ENCODE data around the gene ACSM3.

ACSM3 gene

DNA sequence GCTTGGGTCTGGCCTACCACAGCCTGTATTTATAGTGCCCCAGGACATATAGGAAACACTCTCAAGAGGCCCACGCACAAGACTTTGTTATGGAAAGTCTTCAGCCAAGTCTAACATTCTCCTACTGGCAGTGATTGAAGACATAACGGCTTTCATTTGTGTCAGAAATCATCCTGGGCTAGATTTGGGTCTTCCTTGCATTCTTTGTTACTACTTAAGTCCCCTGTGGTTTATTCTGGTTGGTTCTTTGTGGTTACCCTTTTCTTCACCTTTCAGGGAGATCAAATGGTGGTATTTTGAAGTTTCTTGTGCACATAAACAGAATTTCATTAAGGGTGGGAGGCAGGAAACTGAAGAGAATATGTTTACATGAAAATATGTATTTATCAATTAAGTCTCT lies 80.2 kb downstream of the ACSM3 start:
- Histone ChIP-seq H3K36me3 (replicated peaks; ENCODE audit: insufficient read depth, low read length) (no peaks in the 10 kb centered on the region), H3K4me1 (ENCODE audit: low read length) (no peaks in the 10 kb centered on the region), H3K27ac (ENCODE audit: low read length) (no peak overlapping the region), H3K9me2 (replicated peaks; ENCODE audit: insufficient read depth, low read length) (no peaks in the 10 kb centered on the region), H3K27me3 (replicated peaks; ENCODE audit: insufficient read depth, low read length) (no peaks in the 10 kb centered on the region), H3K9ac (ENCODE audit: low read length) (no peak overlapping the region), H3K79me2 (ENCODE audit: low read length) (no peaks in the 10 kb centered on the region), H4K20me1 (ENCODE audit: insufficient read depth, low read length) (no peaks in the 10 kb centered on the region), H3K4me2 (ENCODE audit: low read depth, low read length) (no peak overlapping the region), H3F3A (ENCODE audit: insufficient read depth, low read length) (no peaks in the 10 kb centered on the region), H2AFZ (ENCODE audit: low read length) (no peak overlapping the region), H3K9me3 (replicated peaks; ENCODE audit: insufficient read depth, low read length) (no peaks in the 10 kb centered on the region), H3K4me3 (ENCODE audit: low read length) (no peak overlapping the region)
- TF ChIP-seq EZH2 (optimal IDR thresholded peaks at IDR 0.05; ENCODE audit: low read depth, low read length) (no peak), EZH2phosphoT487 (IDR thresholded peaks at IDR 0.05; ENCODE audit: low read length) (no peak)
- TF ChIP-seq, protein P1, sequence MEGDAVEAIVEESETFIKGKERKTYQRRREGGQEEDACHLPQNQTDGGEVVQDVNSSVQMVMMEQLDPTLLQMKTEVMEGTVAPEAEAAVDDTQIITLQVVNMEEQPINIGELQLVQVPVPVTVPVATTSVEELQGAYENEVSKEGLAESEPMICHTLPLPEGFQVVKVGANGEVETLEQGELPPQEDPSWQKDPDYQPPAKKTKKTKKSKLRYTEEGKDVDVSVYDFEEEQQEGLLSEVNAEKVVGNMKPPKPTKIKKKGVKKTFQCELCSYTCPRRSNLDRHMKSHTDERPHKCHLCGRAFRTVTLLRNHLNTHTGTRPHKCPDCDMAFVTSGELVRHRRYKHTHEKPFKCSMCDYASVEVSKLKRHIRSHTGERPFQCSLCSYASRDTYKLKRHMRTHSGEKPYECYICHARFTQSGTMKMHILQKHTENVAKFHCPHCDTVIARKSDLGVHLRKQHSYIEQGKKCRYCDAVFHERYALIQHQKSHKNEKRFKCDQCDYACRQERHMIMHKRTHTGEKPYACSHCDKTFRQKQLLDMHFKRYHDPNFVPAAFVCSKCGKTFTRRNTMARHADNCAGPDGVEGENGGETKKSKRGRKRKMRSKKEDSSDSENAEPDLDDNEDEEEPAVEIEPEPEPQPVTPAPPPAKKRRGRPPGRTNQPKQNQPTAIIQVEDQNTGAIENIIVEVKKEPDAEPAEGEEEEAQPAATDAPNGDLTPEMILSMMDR (IDR thresholded peaks at IDR 0.05; ENCODE audit: low read length): no peak
- no peak for DNase-seq

DNA sequence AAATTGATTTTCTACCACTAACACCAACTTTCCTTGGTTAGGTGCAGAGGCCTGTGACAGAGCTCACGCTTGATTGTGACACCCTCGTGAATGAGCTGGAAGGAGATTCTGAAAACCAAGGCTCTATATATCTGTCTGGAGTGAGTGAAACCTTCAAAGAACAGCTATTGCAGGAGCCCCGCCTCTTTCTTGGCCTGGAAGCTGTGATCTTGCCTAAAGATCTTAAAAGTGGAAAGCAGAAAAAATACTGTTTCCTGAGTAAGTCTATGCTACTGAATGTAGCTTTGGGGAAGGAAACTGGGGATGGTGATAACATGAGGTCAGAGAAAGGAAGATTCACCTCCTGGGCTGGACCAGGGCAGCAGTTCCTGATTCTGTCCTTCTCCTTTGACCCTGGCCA lies 80.8 kb downstream of the ACSM3 start:
- Histone ChIP-seq H3K79me2 (ENCODE audit: low read length) (no peaks in the 10 kb centered on the region), H4K20me1 (ENCODE audit: insufficient read depth, low read length) (no peaks in the 10 kb centered on the region), H3K4me3 (ENCODE audit: low read length) (no peak overlapping the region), H3K9me2 (replicated peaks; ENCODE audit: insufficient read depth, low read length) (no peaks in the 10 kb centered on the region), H3K27ac (ENCODE audit: low read length) (no peak overlapping the region), H3K27me3 (replicated peaks; ENCODE audit: insufficient read depth, low read length) (no peaks in the 10 kb centered on the region), H3K9me3 (replicated peaks; ENCODE audit: insufficient read depth, low read length) (no peaks in the 10 kb centered on the region), H3F3A (ENCODE audit: insufficient read depth, low read length) (no peaks in the 10 kb centered on the region), H2AFZ (ENCODE audit: low read length) (no peak overlapping the region), H3K9ac (ENCODE audit: low read length) (no peak overlapping the region), H3K4me1 (ENCODE audit: low read length) (no peaks in the 10 kb centered on the region), H3K36me3 (replicated peaks; ENCODE audit: insufficient read depth, low read length) (no peaks in the 10 kb centered on the region), H3K4me2 (ENCODE audit: low read depth, low read length) (no peak overlapping the region)
- TF ChIP-seq, protein P1 (IDR thresholded peaks at IDR 0.05; ENCODE audit: low read length): no peak
- TF ChIP-seq EZH2 (optimal IDR thresholded peaks at IDR 0.05; ENCODE audit: low read depth, low read length): no peak
- no peak for DNase-seq

DNA sequence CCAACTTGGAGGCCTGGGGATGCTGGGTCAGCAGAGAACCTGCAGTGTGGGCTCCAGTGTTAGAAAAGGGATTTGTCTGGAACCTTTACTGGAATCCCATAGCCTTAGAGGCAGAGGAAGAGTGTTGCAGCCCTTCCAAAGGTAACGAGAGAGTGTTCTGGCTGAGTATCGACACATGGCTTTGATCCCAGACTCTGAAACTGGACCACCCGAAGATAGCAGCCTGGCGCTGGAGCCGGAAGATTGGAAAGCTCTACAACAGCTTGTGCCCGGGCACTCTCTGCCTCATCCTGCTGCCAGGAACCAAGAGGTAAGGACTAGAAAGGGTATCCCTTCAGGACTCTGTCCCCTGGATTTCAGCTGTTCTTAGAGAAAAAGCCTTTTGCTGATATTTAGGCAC lies 82.2 kb downstream of the ACSM3 start:
- H3K9me2 ChIP-seq (replicated peaks; ENCODE audit: insufficient read depth, low read length): no peaks in the 10 kb centered on the region
- no peaks in the 10 kb centered on the region for H4K20me1 ChIP-seq (ENCODE audit: insufficient read depth, low read length)
- TF ChIP-seq EZH2 (optimal IDR thresholded peaks at IDR 0.05; ENCODE audit: low read depth, low read length) (no peak), EZH2phosphoT487 (IDR thresholded peaks at IDR 0.05; ENCODE audit: low read length) (no peak)
- TF ChIP-seq, protein P1 (IDR thresholded peaks at IDR 0.05; ENCODE audit: low read length): no peak
- H3K4me1 ChIP-seq (ENCODE audit: low read length): no peaks in the 10 kb centered on the region
- H3F3A ChIP-seq (ENCODE audit: insufficient read depth, low read length): no peaks in the 10 kb centered on the region
- H3K79me2 ChIP-seq (ENCODE audit: low read length): no peaks in the 10 kb centered on the region
- no peak overlapping the region for H2AFZ ChIP-seq (ENCODE audit: low read length)
- no peak overlapping the region for H3K9ac ChIP-seq (ENCODE audit: low read length)
- H3K36me3 ChIP-seq (replicated peaks; ENCODE audit: insufficient read depth, low read length): no peaks in the 10 kb centered on the region
- H3K27me3 ChIP-seq (replicated peaks; ENCODE audit: insufficient read depth, low read length): no peaks in the 10 kb centered on the region
- H3K4me2 ChIP-seq (ENCODE audit: low read depth, low read length): no peak overlapping the region
- H3K9me3 ChIP-seq (replicated peaks; ENCODE audit: insufficient read depth, low read length): no peaks in the 10 kb centered on the region
- H3K4me3 ChIP-seq (ENCODE audit: low read length): no peak overlapping the region
- DNase-seq: no peak
- H3K27ac ChIP-seq (ENCODE audit: low read length): no peak overlapping the region
